ENCODE measurements around the gene FERMT1. TPM values are rescaled to one million over a fixed set of nuclear protein-coding genes. Genes with fewer than 3 reads are reported as not detected.

FERMT1 gene
- total and polyA plus RNA-seq, 2 experiments from 2014 or later: 16.2 to 18.3 TPM

DNA sequence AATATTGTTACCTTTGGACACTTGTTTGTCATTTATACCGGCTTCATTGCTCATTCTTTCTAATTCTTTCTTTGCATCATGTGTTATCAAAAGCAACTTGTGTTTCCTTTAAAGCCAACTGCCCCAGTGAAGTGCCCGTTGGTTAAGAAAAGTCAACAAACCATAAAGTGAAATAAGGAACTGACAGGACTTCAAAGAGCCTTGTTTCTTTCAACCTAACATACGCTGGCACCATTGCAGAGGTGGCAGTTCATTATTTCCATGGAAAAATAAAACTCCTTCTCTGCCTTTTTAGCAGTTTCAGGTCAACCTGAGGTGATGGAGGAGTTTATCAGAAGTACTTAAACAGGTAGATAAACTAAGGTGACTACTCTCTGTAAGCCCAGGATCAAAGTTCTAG is 28.8 kb downstream of the FERMT1 start:
- Histone ChIP-seq H3K36me3 (ENCODE audit: insufficient read depth) (peaks cover 12% of the 10 kb centered on the region; the same call in 1 of the 2 replicates), H3K27me3 (ENCODE audit: insufficient read depth) (no peaks in the 10 kb centered on the region), H3K4me2 (no peak overlapping the region), H3K79me2 (replicated peaks; ENCODE audit: insufficient read depth) (no peaks in the 10 kb centered on the region), H3F3A (replicated peaks; ENCODE audit: low read depth) (no peaks in the 10 kb centered on the region), H2AFZ (no peak overlapping the region), H3K4me3 (no peak overlapping the region), H3K4me1 (ENCODE audit: insufficient read depth) (no peaks in the 10 kb centered on the region), H4K20me1 (replicated peaks; ENCODE audit: insufficient read depth) (peaks cover 3% of the 10 kb centered on the region; the same call in 1 of the 2 replicates), H3K27ac (ENCODE audit: low read depth) (no peak overlapping the region), H3K9me2 (ENCODE audit: insufficient read depth) (no peaks in the 10 kb centered on the region)
- 0 out of 3 replicates have a peak, but pooled peaks cover 5% of the 10 kb centered on the region for H3K4me1 Mint-ChIP-seq
- H3K27me3 Mint-ChIP-seq (ENCODE audit: insufficient read depth, low read depth, poor library complexity): no peaks in the 10 kb centered on the region
- H3K36me3 Mint-ChIP-seq (ENCODE audit: low read depth): peaks cover under 1% of the 10 kb centered on the region; the same call in 2 of the 3 replicates
- H3K9me3 Mint-ChIP-seq: no peaks in the 10 kb centered on the region
- ATAC-seq (no peak), DNase-seq (ENCODE audit: low spot score) (no peak)
- no peak overlapping the region for H3K27ac Mint-ChIP-seq
- no peak for TF ChIP-seq STAT1 (IDR thresholded peaks at IDR 0.05; ENCODE audit: unreplicated experiment)
- TF ChIP-seq, protein P1, sequence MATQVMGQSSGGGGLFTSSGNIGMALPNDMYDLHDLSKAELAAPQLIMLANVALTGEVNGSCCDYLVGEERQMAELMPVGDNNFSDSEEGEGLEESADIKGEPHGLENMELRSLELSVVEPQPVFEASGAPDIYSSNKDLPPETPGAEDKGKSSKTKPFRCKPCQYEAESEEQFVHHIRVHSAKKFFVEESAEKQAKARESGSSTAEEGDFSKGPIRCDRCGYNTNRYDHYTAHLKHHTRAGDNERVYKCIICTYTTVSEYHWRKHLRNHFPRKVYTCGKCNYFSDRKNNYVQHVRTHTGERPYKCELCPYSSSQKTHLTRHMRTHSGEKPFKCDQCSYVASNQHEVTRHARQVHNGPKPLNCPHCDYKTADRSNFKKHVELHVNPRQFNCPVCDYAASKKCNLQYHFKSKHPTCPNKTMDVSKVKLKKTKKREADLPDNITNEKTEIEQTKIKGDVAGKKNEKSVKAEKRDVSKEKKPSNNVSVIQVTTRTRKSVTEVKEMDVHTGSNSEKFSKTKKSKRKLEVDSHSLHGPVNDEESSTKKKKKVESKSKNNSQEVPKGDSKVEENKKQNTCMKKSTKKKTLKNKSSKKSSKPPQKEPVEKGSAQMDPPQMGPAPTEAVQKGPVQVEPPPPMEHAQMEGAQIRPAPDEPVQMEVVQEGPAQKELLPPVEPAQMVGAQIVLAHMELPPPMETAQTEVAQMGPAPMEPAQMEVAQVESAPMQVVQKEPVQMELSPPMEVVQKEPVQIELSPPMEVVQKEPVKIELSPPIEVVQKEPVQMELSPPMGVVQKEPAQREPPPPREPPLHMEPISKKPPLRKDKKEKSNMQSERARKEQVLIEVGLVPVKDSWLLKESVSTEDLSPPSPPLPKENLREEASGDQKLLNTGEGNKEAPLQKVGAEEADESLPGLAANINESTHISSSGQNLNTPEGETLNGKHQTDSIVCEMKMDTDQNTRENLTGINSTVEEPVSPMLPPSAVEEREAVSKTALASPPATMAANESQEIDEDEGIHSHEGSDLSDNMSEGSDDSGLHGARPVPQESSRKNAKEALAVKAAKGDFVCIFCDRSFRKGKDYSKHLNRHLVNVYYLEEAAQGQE (IDR thresholded peaks at IDR 0.05; ENCODE audit: unreplicated experiment): no peak
- TF ChIP-seq EZH2 (IDR thresholded peaks at IDR 0.05; ENCODE audit: low read depth, unreplicated experiment): no peak
- TF ChIP-seq ZNF114 (CRISPR knock-in tag; IDR thresholded peaks at IDR 0.05): no peak
- TF ChIP-seq, protein P2, sequence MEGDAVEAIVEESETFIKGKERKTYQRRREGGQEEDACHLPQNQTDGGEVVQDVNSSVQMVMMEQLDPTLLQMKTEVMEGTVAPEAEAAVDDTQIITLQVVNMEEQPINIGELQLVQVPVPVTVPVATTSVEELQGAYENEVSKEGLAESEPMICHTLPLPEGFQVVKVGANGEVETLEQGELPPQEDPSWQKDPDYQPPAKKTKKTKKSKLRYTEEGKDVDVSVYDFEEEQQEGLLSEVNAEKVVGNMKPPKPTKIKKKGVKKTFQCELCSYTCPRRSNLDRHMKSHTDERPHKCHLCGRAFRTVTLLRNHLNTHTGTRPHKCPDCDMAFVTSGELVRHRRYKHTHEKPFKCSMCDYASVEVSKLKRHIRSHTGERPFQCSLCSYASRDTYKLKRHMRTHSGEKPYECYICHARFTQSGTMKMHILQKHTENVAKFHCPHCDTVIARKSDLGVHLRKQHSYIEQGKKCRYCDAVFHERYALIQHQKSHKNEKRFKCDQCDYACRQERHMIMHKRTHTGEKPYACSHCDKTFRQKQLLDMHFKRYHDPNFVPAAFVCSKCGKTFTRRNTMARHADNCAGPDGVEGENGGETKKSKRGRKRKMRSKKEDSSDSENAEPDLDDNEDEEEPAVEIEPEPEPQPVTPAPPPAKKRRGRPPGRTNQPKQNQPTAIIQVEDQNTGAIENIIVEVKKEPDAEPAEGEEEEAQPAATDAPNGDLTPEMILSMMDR (conservative IDR thresholded peaks at IDR 0.05; ENCODE audit: low read depth in 2 of 2): no peak
- TF ChIP-seq CREB1 (CRISPR knock-in tag; IDR thresholded peaks at IDR 0.05; ENCODE audit: low read depth): no peak
- TF ChIP-seq NANOG (IDR thresholded peaks at IDR 0.05; ENCODE audit: borderline replicate concordance): no peak
- no peak for TF ChIP-seq EZH2phosphoT487 (IDR thresholded peaks at IDR 0.05; ENCODE audit: unreplicated experiment)
- TF ChIP-seq JUNB (IDR thresholded peaks at IDR 0.05; ENCODE audit: unreplicated experiment): no peak
- TF ChIP-seq ETS1 (IDR thresholded peaks at IDR 0.05): no peak
- TF ChIP-seq POLR2AphosphoS5 (IDR thresholded peaks at IDR 0.05; ENCODE audit: low read depth): no peak
- no peak for TF ChIP-seq ZNF331 (CRISPR knock-in tag; IDR thresholded peaks at IDR 0.05; ENCODE audit: low read depth)
- TF ChIP-seq, protein P3, sequence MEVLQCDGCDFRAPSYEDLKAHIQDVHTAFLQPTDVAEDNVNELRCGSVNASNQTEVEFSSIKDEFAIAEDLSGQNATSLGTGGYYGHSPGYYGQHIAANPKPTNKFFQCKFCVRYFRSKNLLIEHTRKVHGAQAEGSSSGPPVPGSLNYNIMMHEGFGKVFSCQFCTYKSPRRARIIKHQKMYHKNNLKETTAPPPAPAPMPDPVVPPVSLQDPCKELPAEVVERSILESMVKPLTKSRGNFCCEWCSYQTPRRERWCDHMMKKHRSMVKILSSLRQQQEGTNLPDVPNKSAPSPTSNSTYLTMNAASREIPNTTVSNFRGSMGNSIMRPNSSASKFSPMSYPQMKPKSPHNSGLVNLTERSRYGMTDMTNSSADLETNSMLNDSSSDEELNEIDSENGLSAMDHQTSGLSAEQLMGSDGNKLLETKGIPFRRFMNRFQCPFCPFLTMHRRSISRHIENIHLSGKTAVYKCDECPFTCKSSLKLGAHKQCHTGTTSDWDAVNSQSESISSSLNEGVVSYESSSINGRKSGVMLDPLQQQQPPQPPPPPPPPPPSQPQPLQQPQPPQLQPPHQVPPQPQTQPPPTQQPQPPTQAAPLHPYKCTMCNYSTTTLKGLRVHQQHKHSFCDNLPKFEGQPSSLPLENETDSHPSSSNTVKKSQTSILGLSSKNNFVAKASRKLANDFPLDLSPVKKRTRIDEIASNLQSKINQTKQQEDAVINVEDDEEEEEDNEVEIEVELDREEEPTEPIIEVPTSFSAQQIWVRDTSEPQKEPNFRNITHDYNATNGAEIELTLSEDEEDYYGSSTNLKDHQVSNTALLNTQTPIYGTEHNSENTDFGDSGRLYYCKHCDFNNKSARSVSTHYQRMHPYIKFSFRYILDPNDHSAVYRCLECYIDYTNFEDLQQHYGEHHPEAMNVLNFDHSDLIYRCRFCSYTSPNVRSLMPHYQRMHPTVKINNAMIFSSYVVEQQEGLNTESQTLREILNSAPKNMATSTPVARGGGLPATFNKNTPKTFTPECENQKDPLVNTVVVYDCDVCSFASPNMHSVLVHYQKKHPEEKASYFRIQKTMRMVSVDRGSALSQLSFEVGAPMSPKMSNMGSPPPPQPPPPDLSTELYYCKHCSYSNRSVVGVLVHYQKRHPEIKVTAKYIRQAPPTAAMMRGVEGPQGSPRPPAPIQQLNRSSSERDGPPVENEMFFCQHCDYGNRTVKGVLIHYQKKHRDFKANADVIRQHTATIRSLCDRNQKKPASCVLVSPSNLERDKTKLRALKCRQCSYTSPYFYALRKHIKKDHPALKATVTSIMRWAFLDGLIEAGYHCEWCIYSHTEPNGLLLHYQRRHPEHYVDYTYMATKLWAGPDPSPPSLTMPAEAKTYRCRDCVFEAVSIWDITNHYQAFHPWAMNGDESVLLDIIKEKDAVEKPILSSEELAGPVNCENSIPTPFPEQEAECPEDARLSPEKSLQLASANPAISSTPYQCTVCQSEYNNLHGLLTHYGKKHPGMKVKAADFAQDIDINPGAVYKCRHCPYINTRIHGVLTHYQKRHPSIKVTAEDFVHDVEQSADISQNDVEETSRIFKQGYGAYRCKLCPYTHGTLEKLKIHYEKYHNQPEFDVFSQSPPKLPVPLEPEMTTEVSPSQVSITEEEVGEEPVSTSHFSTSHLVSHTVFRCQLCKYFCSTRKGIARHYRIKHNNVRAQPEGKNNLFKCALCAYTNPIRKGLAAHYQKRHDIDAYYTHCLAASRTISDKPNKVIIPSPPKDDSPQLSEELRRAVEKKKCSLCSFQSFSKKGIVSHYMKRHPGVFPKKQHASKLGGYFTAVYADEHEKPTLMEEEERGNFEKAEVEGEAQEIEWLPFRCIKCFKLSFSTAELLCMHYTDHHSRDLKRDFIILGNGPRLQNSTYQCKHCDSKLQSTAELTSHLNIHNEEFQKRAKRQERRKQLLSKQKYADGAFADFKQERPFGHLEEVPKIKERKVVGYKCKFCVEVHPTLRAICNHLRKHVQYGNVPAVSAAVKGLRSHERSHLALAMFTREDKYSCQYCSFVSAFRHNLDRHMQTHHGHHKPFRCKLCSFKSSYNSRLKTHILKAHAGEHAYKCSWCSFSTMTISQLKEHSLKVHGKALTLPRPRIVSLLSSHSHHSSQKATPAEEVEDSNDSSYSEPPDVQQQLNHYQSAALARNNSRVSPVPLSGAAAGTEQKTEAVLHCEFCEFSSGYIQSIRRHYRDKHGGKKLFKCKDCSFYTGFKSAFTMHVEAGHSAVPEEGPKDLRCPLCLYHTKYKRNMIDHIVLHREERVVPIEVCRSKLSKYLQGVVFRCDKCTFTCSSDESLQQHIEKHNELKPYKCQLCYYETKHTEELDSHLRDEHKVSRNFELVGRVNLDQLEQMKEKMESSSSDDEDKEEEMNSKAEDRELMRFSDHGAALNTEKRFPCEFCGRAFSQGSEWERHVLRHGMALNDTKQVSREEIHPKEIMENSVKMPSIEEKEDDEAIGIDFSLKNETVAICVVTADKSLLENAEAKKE (CRISPR knock-in tag; IDR thresholded peaks at IDR 0.05): no peak
- H3K4me3 Mint-ChIP-seq: no peak overlapping the region

Measured in GM23338 (cell line).